Lung (tissue), 12 donors: Measurements from ENCODE around the gene ITPRID1. TPM values are rescaled to one million over a fixed set of nuclear protein-coding genes. Genes with fewer than 3 reads are reported as not detected.

Experiments used
- ATAC-seq: fragments of 200-7000 bp; cut with Tn5 transposase; one replicate; pipeline ENCODE4 v1.9.1; 2020; ENCODE audit warnings: moderate number of reproducible peaks; ENCODE audit not compliant: insufficient read depth, low FRiP score
- DNase-seq, 3 donors: peaks; one replicate each; pipeline ENCODE4 v3.0.0-alpha.2; 2013 to 2017
- H3K27ac ChIP-seq, 2 donors: one replicate each; pipeline ENCODE4 v1.5.1; 2013; ENCODE audit warnings: mild to moderate bottlenecking in 2 of 2, moderate library complexity in 2 of 2, control low read depth in 1 of 2, inconsistent platforms in 1 of 2, low read depth in 1 of 2, low read length in 1 of 2
- H3K27me3 ChIP-seq, 3 donors: one replicate each; pipeline ENCODE4 v1.5.1; 2013; ENCODE audit warnings: low read length in 2 of 3; ENCODE audit not compliant: control insufficient read depth in 3 of 3, insufficient read depth in 3 of 3
- H3K36me3 ChIP-seq, 4 donors: one replicate each; pipeline ENCODE4 v1.5.1; 2013; ENCODE audit warnings: low read length in 4 of 4, mild to moderate bottlenecking in 1 of 4, moderate library complexity in 1 of 4; ENCODE audit not compliant: control insufficient read depth in 4 of 4, insufficient read depth in 4 of 4
- H3K4me1 ChIP-seq, 5 donors: one replicate each; pipeline ENCODE4 v1.5.1; 2013; ENCODE audit warnings: low read length in 5 of 5, mild to moderate bottlenecking in 2 of 5, moderate library complexity in 1 of 5; ENCODE audit not compliant: control insufficient read depth in 5 of 5, insufficient read depth in 5 of 5
- H3K4me3 ChIP-seq: one replicate; pipeline ENCODE4 v1.5.1; 2013; ENCODE audit warnings: mild to moderate bottlenecking, control low read depth, moderate library complexity
- H3K9ac ChIP-seq, 2 donors: one replicate each; pipeline ENCODE4 v1.5.1; 2013; ENCODE audit warnings: low read length in 2 of 2, control low read depth in 1 of 2; ENCODE audit not compliant: insufficient read depth in 1 of 2
- H3K9me3 ChIP-seq, 4 donors: one replicate each; pipeline ENCODE4 v1.5.1; 2013; ENCODE audit warnings: low read length in 3 of 4, mild to moderate bottlenecking in 1 of 4, moderate library complexity in 1 of 4; ENCODE audit not compliant: control insufficient read depth in 4 of 4, insufficient read depth in 3 of 4
- WGBS, 2 donors: extraction: QIAGEN DNeasy Blood & Tissue Kit; methylation state at CpG; one replicate each; pipeline ENCODE4 v1.1.7; 2013; 5-methylcytosine and 5-hydroxymethylcytosine counted together
- polyA plus RNA-seq, 2 donors: library from polyadenylated mRNA; stranded (reverse); fragments of 200-250 nt; gene quantifications; one replicate each; pipeline ENCODE4 v1.2.1, GENCODE V29; 2013
- total RNA-seq, 2 donors: library from RNA; depleted of rRNA in 1 of 2; stranded (reverse); fragments of >200 nt in 1 of 2; gene quantifications; one replicate each; pipeline ENCODE4 v1.2.1, GENCODE V29; 2014 to 2021
- TF ChIP-seq, protein P1 (sequence below): IDR thresholded peaks from 2 replicates; pipeline ENCODE4 v1.5.1; 2012; ENCODE audit warnings: mild to moderate bottlenecking; ENCODE audit errors: control extremely low read depth, extremely low read depth
- donor health status: control.
- donor health status: control.
- donor health status: Bipolar disorder and iron deficiency.
- donor health status: healthy.
- donor health status: DM: yes; HTN: yes; CAD: no.

Gene ITPRID1
- total and polyA plus RNA-seq, 4 donors, result 0.03 to 2.4 (median 0.28) TPM

- TF ChIP-seq, protein P1, sequence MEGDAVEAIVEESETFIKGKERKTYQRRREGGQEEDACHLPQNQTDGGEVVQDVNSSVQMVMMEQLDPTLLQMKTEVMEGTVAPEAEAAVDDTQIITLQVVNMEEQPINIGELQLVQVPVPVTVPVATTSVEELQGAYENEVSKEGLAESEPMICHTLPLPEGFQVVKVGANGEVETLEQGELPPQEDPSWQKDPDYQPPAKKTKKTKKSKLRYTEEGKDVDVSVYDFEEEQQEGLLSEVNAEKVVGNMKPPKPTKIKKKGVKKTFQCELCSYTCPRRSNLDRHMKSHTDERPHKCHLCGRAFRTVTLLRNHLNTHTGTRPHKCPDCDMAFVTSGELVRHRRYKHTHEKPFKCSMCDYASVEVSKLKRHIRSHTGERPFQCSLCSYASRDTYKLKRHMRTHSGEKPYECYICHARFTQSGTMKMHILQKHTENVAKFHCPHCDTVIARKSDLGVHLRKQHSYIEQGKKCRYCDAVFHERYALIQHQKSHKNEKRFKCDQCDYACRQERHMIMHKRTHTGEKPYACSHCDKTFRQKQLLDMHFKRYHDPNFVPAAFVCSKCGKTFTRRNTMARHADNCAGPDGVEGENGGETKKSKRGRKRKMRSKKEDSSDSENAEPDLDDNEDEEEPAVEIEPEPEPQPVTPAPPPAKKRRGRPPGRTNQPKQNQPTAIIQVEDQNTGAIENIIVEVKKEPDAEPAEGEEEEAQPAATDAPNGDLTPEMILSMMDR, result no peak
- ATAC-seq, result no peak
- Histone ChIP-seq H3K36me3 (no peaks in the 10 kb centered on the region), H3K27me3 (no peaks in the 10 kb centered on the region), H3K4me1 (peaks cover 0 to 13% (median 0%) of the 10 kb centered on the region in 5 donors), H3K4me3 (no peak overlapping the region), H3K27ac (no peak overlapping the region), H3K9me3 (no peaks in the 10 kb centered on the region), H3K9ac (no peak overlapping the region)
- 73 to 74% methylated on average over 3 of the region's 3 CpGs for WGBS, 2 donors
- no peak for DNase-seq
Measured at GRCh38 chr7:31478018-31478417, 35.9 kb upstream of the ITPRID1 start.

DNA sequence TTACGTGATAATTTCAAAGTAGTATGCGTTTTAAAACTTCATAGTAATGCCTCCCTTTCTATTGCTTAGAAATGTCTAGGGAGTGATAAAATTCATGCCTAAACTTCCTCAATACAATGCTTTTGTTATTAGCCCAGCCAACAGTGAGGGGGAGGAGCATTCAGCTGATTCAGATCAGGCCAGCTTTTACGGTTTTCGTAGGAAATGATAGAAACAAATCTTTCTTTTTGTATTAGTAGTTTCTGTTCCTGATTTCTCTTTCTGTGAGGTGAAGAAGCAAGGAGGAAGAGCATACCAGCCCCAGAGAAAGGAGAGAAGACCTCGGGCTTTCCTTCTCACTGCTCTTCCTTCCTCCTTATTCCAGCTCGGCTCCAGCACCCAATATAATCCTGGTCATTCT, 35.2 kb upstream of the ITPRID1 start:
- TF ChIP-seq, protein P1, result no peak
- Histone ChIP-seq H3K27ac (no peak overlapping the region), H3K9ac (no peak overlapping the region), H3K4me1 (peaks cover 0 to 10% (median 0%) of the 10 kb centered on the region in 5 donors), H3K4me3 (no peak overlapping the region), H3K36me3 (no peaks in the 10 kb centered on the region), H3K9me3 (no peaks in the 10 kb centered on the region), H3K27me3 (no peaks in the 10 kb centered on the region)
- no peak for DNase-seq
- no peak for ATAC-seq
- 42 to 44% methylated on average over 6 of the region's 6 CpGs for WGBS, 2 donors

GRCh38 chr7:31487071-31487470, 26.8 kb upstream of the ITPRID1 start:
- Histone ChIP-seq H3K27me3 (no peaks in the 10 kb centered on the region), H3K4me3 (no peak overlapping the region), H3K27ac (no peak overlapping the region), H3K9ac (no peak overlapping the region), H3K36me3 (no peaks in the 10 kb centered on the region), H3K4me1 (no peaks in the 10 kb centered on the region), H3K9me3 (no peaks in the 10 kb centered on the region)
- DNase-seq (no peak), ATAC-seq (no peak)
- 63 to 67% methylated on average over 6 of the region's 6 CpGs for whole genome bisulfite sequencing, 2 donors
- TF ChIP-seq, protein P1, result no peak

GRCh38 chr7:31487476-31487875, 26.4 kb upstream of the ITPRID1 start:
- H3K27ac ChIP-seq, result no peak overlapping the region
- H3K27me3 ChIP-seq, result no peaks in the 10 kb centered on the region
- H3K9ac ChIP-seq, result no peak overlapping the region
- DNase-seq, result no peak
- ATAC-seq, result no peak
- TF ChIP-seq, protein P1, result no peak
- H3K36me3 ChIP-seq, result no peaks in the 10 kb centered on the region
- no peaks in the 10 kb centered on the region for H3K9me3 ChIP-seq
- WGBS, 2 donors, result 85 to 87% methylated on average over 1 of the region's 1 CpG
- no peaks in the 10 kb centered on the region for H3K4me1 ChIP-seq
- H3K4me3 ChIP-seq, result no peak overlapping the region
